Measurements from ENCODE around the gene ARPIN. TPM values are rescaled to one million over a fixed set of nuclear protein-coding genes. Genes with fewer than 3 reads are reported as not detected.

ARPIN gene
- total RNA-seq: 6.1 and 9.7 TPM in 2 replicates

GRCh38 chr15:89912674-89913396 lies at the start of gene ARPIN:
Gene ARPIN (minus strand): TSS chr15:89912952. CDS start chr15:89912835, 117 bp downstream.

GRCh38 chr15:89893696-89894447 lies 18.9 kb downstream of the ARPIN start, which contains the start of gene AP3S2:
Gene AP3S2 (minus strand): TSS chr15:89893994. CDS start chr15:89893949, 45 bp downstream.

Other genes with a start within 250 kb of the ARPIN start
- gene PLIN1, start 233.6 kb downstream of the ARPIN start, total RNA-seq: 0.53 TPM in 1 of 2 replicates, not detected in the other
- gene PEX11A, start 222.2 kb downstream of the ARPIN start, total RNA-seq: 5.2 and 5.7 TPM in 2 replicates
- gene WDR93, start 222.1 kb downstream of the ARPIN start, total RNA-seq: 1.2 TPM in 1 of 2 replicates, not detected in the other
- 0.18 TPM in 1 of 2 replicates, not detected in the other for gene MESP1, start 161.7 kb downstream of the ARPIN start, total RNA-seq
- gene MESP2, start 136.6 kb downstream of the ARPIN start, total RNA-seq: under 0.01 and 2.8 TPM in 2 replicates
- 275 and 280 TPM in 2 replicates for gene ANPEP, start 98.1 kb downstream of the ARPIN start, total RNA-seq
- gene AP3S2, start 19.0 kb downstream of the ARPIN start, total RNA-seq: 45.6 and 48.0 TPM in 2 replicates
- 8.1 and 8.9 TPM in 2 replicates for gene ZNF710, start 88.4 kb upstream of the ARPIN start, total RNA-seq
- gene IDH2, start 189.5 kb upstream of the ARPIN start, total RNA-seq: 61.5 and 76.1 TPM in 2 replicates

Measured in myometrial cell (primary cell).